Pancreas (tissue), 10 donors: Measurements from ENCODE around the gene KHDRBS1. TPM values are rescaled to one million over a fixed set of nuclear protein-coding genes. Genes with fewer than 3 reads are reported as not detected.
"Not testable (repeated sequence)": the region's sequence is repeated elsewhere in the genome, so short reads cannot be mapped to it uniquely, and the experiment has no call there.

Source experiments
- ATAC-seq, 4 donors: fragments of 200-7000 bp; cut with Tn5 transposase; one replicate each; pipeline versions ENCODE4 v1.8.0 to v1.9.1; 2020; ENCODE audit warnings: mild to moderate bottlenecking in 4 of 4, moderate library complexity in 4 of 4
- DNase-seq, 6 donors: peaks; one replicate each; pipeline ENCODE4 v3.0.0-alpha.2; 2020
- FAIRE-seq: peaks from 2 replicates; lab custom pipeline; 2012; peaks lifted over from hg19 to GRCh38; lab: Jason Lieb, UNC
- H3K27ac ChIP-seq, 4 donors: fragments of 200-600 bp; sonication (generic); 1 replicate in 3 of 4; 2 replicates in 1 of 4; pipeline versions ENCODE4 v1.5.0 to v1.8.0; 2020
- H3K27me3 ChIP-seq, 4 donors: fragments of 200-600 bp; one replicate each; pipeline ENCODE4 v1.8.0; 2021
- H3K36me3 ChIP-seq, 3 donors: fragments of 200-600 bp; sonication (generic) in 1 of 3; one replicate each; pipeline versions ENCODE4 v1.5.0 to v1.8.0; 2020 to 2021
- H3K4me1 ChIP-seq, 3 donors: fragments of 200-600 bp; one replicate each; pipeline ENCODE4 v1.8.0; 2021
- H3K4me3 ChIP-seq, 4 donors: fragments of 200-600 bp; sonication (generic) in 2 of 4; one replicate each; pipeline versions ENCODE4 v1.5.0 to v1.8.0; 2020 to 2021
- H3K9me3 ChIP-seq, 4 donors: fragments of 200-600 bp; one replicate each; pipeline ENCODE4 v1.8.0; 2021
- CTCF ChIP-seq, 4 donors: fragments of 200-600 bp; sonication (generic) in 3 of 4; IDR thresholded peaks; one replicate each; pipeline versions ENCODE4 v1.5.0 to v1.8.0; 2021; ENCODE audit warnings: antibody characterized with exemption in 4 of 4
- WGBS, 2 donors: extraction: QIAGEN DNeasy Blood & Tissue Kit; methylation state at CpG; one replicate each; pipeline ENCODE4 v1.1.7; 2013; 5-methylcytosine and 5-hydroxymethylcytosine counted together
- intact Hi-C, 3 donors: fragments of 100-400 bp; cut with DNase I; formaldehyde crosslinking; loops; one replicate each; pipeline versions ENCODE4 v1.11.1 to v1.14.2; 2022
- polyA plus RNA-seq, 2 donors: library from polyadenylated mRNA; stranded (reverse); fragments of 200-250 nt; gene quantifications; one replicate each; pipeline ENCODE4 v1.2.3, GENCODE V29; 2013
- total RNA-seq, 6 donors: library from RNA; stranded (reverse); fragmentation: NEBNext Ultra II Directional in 4 of 6; extraction: Animal tissue kit (Norgen Biotek cat#: 25700) in 4 of 6; gene quantifications; one replicate each; pipeline versions ENCODE4 v1.2.1 to v1.2.4, GENCODE V29; 2021 to 2023
- donor health status: healthy with polysubstance abuse.
- donor health status: DM: no; HTN: no; CAD: no; lungs with moderate emphysema.
- donor health status: DM: no; HTN: no; CAD: no.
- donor health status: control.
- donor health status: control.
- donor health status: Bipolar disorder and iron deficiency.
- donor health status: DM: yes; HTN: yes; CAD: no.
- donor health status: DM: no; HTN: no; CAD: no.
- donor health status: DM: no; HTN: no; CAD: no.
- donor health status: DM: yes; HTN: yes; CAD: no.

Gene KHDRBS1
- total and polyA plus RNA-seq, 8 donors, result 22.8 to 56.7 (median 41.2) TPM

DNA sequence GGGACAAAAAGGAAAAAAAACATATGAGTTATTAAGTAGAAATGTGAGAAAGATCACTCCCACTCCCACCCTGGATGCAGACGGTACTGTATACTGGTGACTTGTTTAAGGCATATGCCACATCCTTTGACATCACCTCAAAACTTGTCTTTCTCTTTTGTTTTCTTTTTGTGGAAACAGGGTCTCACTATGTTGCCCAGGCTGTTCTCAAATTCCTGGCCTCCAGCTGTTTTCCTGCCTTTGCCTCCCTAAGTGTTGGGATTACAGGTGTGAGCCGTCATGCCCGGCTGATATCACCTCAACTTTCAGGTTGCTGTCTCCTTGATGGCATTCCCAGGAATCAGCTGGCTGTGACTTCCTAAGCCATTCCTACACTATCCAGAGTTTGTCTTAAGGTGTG lies 18.4 kb upstream of the KHDRBS1 start:
- H3K9me3 ChIP-seq, result no peaks in the 10 kb centered on the region
- no peaks in the 10 kb centered on the region for H3K4me1 ChIP-seq
- no peak for TF ChIP-seq CTCF (IDR thresholded peaks at IDR 0.05)
- no peaks in the 10 kb centered on the region for H3K36me3 ChIP-seq
- intact Hi-C loops, result no loop called here
- H3K27me3 ChIP-seq, result no peaks in the 10 kb centered on the region
- no peak overlapping the region for H3K27ac ChIP-seq
- 82 to 86% methylated on average over 3 of the region's 3 CpGs for WGBS, 2 donors
- DNase-seq (no peak), ATAC-seq (no peak), FAIRE-seq (no peak)
- H3K4me3 ChIP-seq, result no peak overlapping the region

DNA sequence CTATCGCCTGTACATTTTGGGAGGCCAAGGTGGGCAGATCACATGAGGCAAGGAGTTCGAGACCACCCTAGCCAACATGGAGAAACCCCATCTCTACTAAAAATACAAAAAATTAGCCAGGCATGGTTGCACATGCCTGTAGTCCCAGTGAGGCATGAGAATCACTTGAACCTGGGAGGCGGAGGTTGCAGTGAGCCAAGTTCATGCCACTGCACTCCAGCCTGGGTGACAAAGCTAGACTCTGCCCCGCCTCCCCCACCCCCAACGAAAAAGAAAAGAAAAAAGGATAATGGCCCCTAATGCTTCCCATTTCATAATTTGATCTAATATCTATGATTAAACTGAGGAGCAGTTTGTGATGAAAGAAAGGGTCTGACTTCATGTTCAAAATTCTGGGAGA lies 17.5 kb upstream of the KHDRBS1 start:
- H3K36me3 ChIP-seq, H3K4me1 ChIP-seq, ATAC-seq, H3K9me3 ChIP-seq, H3K27me3 ChIP-seq, DNase-seq, intact Hi-C loops, H3K27ac ChIP-seq, H3K4me3 ChIP-seq, FAIRE-seq: not testable (repeated sequence)
- WGBS, 2 donors, result 74 to 85% methylated on average over 5 of the region's 5 CpGs

DNA sequence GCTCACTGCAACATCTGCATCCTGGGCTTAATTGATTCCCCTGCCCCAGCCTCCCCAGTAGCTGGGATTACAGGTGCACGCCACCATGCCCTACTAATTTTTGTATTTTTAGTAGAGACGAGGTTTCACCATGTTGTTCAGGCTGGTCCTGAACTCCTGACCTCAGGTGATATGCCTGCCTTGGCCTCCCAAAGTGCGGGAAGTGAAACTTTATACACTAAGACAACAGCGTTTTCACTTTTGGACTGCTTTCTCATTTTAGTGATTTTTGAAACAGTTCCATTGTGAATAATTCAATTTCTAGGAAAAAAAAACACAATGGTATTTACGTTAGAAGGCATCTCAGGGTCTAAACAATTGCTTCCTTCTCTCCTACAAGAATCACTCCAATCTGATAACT lies 11.8 kb upstream of the KHDRBS1 start:
- 85 to 92% methylated on average over 5 of the region's 5 CpGs for WGBS, 2 donors
- intact Hi-C loops, result no loop called here
- DNase-seq (no peak), FAIRE-seq (no peak), ATAC-seq (no peak)
- Histone ChIP-seq H3K27ac (no peak overlapping the region), H3K36me3 (no peaks in the 10 kb centered on the region), H3K4me3 (no peak overlapping the region), H3K9me3 (no peaks in the 10 kb centered on the region), H3K4me1 (no peaks in the 10 kb centered on the region), H3K27me3 (no peaks in the 10 kb centered on the region)
- no peak for TF ChIP-seq CTCF (IDR thresholded peaks at IDR 0.05)

GRCh38 chr1:32002285-32002684 lies 11.4 kb upstream of the KHDRBS1 start:
- ATAC-seq, result not testable (repeated sequence)
- WGBS, 2 donors, result 66 to 83% methylated on average over 4 of the region's 4 CpGs

GRCh38 chr1:32005522-32005921 lies 8.1 kb upstream of the KHDRBS1 start:
- 67 to 81% methylated on average over 3 of the region's 3 CpGs for WGBS, 2 donors
- peak in 2 of 4 donors; percentile 19 to 21 for ATAC-seq
- intact Hi-C loops, result no loop called here
- H3K9me3 ChIP-seq, result no peaks in the 10 kb centered on the region
- H3K4me3 ChIP-seq, result no peak overlapping the region
- no peaks in the 10 kb centered on the region for H3K4me1 ChIP-seq
- H3K27ac ChIP-seq, result no peak overlapping the region
- FAIRE-seq, result no peak
- no peaks in the 10 kb centered on the region for H3K36me3 ChIP-seq
- no peak for TF ChIP-seq CTCF (IDR thresholded peaks at IDR 0.05)
- DNase-seq, result no peak
- no peaks in the 10 kb centered on the region for H3K27me3 ChIP-seq

More at GRCh38 chr1:32002285-32002684, 11.4 kb upstream of the KHDRBS1 start:
- H3K4me3 ChIP-seq, FAIRE-seq, H3K36me3 ChIP-seq, H3K27ac ChIP-seq, H3K4me1 ChIP-seq, DNase-seq, intact Hi-C loops, H3K9me3 ChIP-seq, H3K27me3 ChIP-seq: not testable (repeated sequence)

DNA sequence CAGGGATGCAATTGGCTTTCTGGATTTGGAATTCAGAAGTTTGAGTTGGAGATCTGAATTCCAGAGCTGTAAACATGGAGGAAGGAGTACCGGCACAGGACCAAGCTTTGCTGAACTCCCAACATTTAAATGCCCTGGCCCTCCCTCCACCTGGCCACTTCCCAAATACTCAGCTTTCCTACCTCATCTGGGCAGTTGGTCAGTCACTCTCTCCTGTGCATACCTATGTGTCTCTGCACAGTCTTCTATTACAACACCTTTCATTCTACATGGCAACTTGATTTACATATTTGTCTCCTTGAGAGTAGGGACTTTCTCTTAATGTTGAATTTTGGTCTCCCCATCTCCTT lies 6.1 kb upstream of the KHDRBS1 start:
- Histone ChIP-seq H3K9me3 (no peaks in the 10 kb centered on the region), H3K4me3 (no peak overlapping the region), H3K27ac (no peak overlapping the region), H3K4me1 (peaks cover 0 to under 1% (median 0%) of the 10 kb centered on the region in 3 donors), H3K27me3 (no peaks in the 10 kb centered on the region), H3K36me3 (no peaks in the 10 kb centered on the region)
- DNase-seq (no peak), ATAC-seq (no peak), FAIRE-seq (no peak)
- TF ChIP-seq CTCF (IDR thresholded peaks at IDR 0.05), result no peak
- 81 to 100% methylated on average over 1 of the region's 1 CpG for WGBS, 2 donors
- intact Hi-C loops, result no loop called here
